GM18873 (cell line): ENCODE measurements around the gene GNG12.

Experiments
- ATAC-seq: cut with Tn5 transposase; IDR thresholded peaks from one replicate; pipeline ENCODE4 v1.9.1; 2021; ENCODE audit warnings: mild to moderate bottlenecking, moderate library complexity, moderate number of reproducible peaks; ENCODE audit not compliant: unreplicated experiment, low FRiP score

GNG12 gene

DNA sequence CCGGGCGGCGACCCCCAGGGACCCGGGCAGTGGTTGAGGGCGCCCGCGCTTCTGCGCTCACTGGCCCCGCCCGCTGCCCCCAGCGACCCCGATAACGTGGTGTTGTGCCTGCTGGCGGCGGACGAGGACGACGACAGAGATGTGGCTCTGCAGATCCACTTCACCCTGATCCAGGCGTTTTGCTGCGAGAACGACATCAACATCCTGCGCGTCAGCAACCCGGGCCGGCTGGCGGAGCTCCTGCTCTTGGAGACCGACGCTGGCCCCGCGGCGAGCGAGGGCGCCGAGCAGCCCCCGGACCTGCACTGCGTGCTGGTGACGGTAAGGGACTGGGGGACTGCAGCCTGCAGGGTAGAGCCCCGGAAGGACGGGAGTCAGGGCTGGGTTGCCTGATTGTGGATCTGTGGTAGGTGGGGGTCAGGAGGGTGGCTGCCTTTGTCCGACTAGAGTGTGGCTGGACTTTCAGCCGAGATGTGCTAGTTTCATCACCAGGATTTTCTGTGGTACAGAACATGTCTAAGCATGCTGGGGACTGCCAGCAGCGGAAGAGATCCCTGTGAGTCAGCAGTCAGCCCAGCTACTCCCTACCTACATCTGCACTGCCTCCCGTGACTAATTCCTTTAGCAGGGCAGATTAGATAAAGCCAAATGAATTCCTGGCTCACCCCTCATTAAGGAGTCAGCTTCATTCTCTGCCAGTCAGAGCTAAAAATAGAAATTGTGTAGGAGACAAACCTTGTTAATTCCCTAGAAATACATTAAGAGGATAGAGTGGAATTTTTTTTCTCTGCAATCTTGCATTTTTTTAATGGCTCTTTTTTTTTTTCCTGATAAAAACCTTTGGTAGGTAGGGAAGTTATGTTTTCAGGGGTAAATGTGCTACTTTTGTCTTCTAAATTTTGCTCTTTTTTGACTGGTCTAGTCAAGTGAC is 146.7 kb downstream of the GNG12 start:
- peak; percentile 15 for ATAC-seq

DNA sequence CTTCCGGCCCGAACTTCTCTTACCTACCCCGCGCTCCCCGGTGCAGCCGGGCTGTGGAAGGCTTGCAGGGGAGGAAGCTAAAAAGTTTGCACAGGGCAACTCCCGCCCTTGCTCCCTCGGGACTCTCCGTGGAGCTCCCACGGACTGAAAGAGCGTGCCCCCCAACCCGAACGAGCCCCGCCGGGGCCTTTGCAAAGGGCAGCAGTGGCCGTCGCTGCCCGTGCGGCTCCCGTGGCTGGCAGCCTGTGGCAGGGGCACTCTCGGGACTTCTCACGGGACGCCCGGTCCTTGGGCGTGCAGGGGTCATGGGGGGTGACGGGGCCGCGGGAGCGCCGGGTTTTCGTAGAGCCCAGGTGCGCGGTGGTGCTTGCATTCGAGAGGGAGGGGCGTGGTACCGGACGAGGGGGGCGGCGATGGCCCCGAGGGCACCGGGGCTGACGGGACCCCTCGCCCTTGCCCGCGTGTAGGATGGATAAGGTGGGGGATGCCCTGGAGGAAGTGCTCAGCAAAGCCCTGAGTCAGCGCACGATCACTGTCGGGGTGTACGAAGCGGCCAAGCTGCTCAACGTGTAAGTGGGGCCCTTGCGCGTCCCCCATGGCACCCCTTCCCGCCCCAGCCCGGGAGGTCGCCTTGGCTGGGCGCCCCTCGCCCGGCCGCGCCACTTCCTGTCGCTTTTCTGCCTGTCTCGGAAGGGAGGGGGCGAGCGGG is 147.6 kb downstream of the GNG12 start:
- ATAC-seq: peak; percentile 1

DNA sequence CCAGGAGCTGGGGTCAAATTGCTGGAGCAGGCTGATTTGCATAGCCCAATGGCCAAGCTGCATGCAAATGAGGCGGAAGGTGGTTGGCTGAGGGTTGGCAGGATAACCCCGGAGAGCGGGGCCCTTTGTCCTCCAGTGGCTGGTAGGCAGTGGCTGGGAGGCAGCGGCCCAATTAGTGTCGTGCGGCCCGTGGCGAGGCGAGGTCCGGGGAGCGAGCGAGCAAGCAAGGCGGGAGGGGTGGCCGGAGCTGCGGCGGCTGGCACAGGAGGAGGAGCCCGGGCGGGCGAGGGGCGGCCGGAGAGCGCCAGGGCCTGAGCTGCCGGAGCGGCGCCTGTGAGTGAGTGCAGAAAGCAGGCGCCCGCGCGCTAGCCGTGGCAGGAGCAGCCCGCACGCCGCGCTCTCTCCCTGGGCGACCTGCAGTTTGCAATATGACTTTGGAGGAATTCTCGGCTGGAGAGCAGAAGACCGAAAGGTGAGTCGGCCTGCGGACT is 148.2 kb downstream of the GNG12 start, which contains the start of gene GADD45A:
Gene GADD45A, plus strand, starts transcription at position 135 of the 491 bp plus-strand sequence. Its CDS starts 294 bp downstream, at position 429.
- ATAC-seq: peak; percentile 90

DNA sequence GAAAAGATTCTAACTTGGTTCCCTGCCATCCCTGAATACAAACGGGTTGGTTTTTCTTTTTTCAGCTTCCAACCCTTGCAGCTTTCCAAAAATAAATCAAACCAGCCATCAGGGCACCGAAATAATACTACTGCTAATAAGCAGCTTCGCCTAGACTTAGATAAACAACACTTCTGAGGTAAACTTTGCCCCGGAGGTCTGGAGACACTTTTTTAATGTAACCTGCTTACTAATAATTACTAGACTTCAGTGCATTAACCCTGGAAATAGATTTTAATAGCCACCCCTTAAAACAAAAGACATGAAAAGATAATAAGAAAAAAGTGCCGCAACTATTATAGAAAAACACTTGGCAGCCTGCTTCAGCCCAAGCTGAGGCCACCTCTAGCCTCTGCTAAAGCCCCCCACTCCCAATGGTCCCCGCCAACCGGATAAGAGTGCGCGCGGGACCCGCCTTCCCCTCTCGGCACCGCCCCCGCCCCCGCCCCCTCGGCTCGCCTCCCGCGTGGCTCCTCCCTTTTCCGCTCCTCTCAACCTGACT is 148.7 kb downstream of the GNG12 start:
- no peak for ATAC-seq

DNA sequence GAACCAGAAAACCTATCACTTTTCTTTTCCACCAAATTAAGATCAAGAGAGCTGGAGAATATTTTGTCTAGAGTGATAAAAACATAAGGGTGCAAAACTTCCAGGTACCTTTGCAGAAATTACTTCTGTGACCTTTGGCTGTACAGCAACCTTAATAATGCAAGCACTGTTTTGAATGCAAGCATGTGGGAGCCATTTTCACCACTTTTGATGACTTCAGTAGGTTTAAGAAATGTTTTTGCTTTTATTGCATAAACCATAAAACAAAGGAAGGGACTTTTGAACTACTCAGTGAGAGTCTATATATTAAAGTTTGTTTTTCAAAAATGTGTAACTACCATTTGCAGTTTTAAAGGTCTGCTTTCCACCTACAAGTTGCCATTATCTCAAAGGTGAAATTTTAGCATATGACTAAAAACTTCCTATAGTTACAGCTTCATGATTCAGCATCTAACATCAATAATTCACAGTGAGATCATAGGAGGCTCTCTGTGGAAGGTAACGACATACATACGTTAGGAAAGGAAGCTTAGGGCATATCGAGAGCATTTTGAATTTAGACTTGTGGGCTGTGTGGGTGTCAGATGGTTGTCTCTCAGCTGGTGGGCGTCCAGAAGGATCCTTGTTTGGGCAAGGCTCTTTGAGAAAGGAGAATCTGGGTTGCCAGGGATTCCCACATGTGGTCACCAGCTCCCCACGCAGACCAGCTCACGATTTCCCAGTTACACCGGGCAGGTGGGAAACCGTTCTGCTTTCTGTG is 149.3 kb downstream of the GNG12 start:
- ATAC-seq: no peak

DNA sequence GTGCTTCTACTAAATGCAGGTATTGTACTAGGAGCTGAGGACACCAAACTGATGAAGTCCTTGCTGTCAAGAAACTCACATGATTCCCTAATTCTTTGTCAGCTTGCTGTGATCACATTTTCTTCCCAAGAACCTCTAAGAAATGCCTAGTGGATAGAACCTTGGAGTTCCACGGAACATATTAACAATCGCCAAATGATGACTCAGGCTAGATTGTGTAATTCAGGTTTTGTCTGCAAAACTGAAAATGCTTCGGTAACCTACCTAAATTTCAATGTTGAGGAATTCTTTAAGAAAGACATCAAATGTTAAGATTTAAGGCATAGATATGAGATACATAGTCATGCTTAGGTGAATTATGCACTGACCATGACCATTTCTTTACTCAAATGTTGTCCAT is 150.0 kb downstream of the GNG12 start:
- no peak for ATAC-seq

DNA sequence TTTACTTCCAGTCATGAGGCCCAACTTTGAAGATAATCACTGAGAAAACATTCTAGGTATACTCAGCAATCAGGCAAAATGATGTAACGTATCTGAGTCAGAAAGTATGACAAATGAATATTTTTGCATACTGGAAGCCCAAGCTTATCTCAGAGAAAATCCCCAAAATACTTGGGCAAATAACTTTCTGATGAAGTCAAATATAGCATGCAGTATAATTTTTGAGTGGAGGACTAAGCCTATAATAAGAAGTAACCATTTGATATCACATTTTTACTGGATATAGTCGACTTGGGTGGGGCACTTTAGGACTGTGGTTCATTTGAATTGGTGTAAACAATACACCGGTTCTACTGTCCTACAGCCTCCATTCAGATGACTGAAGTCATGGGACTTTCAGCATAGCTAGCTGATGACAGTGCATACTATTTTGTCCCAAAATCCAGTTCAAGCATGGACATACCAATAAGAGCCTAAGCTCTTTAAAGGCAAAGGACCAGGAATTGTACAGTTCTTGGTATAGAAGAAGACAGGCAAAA is 150.5 kb downstream of the GNG12 start:
- no peak for ATAC-seq

DNA sequence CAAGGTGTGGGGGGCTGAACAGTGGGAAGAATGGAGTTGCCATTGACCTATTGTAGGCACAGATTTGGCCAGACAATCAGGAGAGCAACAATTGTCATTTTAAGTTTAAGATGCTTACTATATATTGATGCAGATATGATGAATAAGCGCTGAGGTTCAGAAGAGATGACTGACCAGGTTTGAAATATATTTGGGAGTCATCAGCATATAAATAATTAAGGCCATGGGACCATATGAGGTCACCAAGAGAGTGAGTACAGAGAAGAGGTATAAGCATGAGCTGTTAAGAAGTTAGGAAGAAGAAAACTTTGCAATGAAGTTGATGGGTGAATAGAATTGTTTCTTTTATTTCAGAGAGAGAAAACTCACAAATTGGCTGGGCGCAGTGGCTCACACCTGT is 152.8 kb downstream of the GNG12 start:
- ATAC-seq: no peak

DNA sequence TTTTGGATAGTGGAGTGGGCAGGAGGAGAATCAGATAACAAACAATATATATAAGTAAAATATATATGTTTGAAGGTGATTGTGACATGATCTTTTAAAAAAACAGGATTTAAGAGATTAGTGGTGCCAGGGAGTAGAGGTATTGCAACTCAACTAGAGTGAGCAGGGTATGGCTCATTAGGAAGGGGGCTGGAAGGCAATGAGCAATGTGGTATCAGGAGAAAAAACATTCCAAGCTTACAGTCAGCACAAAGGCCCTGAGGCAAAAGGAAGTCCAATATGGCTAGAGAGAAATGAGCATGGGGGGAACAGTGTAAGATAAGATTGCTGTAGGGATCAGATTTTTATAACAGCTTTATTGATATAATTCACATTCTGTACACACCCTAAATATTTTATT is 153.6 kb downstream of the GNG12 start:
- no peak for ATAC-seq

DNA sequence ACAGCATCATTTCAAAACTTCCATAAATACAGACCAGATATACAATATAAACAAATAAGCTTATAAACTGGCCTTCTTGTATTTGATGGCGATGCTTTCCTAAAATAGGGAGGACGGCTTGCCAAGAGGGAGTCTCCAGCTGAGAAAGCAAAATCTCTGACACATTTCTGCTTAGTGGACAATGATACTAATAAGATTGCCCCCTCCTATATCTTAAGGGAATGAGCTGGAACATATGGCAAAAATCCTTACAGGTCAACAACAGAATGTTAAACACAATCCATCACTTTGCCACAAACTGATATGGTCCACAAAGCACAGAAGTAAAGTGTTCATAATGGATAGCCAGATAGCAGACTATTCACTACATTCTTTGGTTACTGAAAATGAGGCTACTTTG is 155.3 kb downstream of the GNG12 start:
- ATAC-seq: no peak

DNA sequence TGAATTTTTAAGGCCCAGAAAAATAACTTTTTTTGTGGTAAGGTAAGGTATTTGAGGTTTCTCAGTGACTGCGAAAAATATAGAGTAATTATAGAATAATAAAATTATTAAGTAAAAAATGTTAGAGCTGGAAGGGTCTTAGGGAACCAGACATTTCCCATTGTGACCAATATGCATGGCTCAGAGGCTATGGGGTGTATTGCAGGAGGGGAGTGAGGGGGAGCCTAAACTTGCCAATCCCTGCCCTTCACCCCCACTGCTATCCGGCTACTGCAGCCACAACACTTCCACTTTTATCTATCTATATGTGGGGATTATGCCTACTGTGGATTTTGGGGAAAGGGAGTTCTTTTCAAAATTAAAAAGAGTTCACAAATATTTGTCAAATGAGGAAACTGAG is 155.9 kb downstream of the GNG12 start:
- no peak for ATAC-seq

DNA sequence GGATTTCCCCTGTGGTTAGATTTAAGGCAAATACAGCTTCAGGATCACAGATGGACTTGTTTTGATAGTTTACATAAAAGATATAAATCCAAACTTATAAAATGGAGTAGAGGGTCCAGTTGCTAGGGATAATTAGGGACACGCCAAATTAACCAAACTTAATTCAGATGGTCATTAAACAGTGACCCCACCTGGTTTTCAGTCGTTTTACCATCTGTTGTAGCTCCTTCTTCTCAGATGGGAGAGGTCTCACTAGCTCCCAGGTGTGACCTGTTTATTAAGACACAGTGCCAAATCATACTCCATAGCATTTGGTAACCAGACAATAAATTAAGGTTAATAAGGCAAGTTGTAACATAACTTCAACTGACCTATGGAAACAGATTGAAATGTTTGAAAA is 156.3 kb downstream of the GNG12 start:
- no peak for ATAC-seq

DNA sequence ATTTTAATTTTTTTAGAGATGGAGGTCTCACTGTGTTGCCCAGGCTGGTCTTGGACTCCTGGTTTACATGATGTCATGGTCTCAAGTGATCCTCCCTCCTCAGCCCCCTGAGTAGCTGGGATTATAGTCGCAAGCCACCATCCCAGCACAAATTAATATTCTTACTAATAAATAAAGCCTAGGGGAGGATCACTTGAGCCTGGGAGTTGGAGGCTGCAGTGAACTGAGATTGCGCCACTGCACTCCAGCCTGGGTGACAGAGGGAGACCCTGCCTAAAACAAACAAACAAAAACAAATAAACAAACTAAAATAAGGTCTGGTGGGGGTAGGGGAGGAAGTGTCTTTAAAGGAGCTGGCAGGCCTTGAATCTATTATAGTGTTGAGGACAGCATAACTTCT is 157.0 kb downstream of the GNG12 start:
- no peak for ATAC-seq

DNA sequence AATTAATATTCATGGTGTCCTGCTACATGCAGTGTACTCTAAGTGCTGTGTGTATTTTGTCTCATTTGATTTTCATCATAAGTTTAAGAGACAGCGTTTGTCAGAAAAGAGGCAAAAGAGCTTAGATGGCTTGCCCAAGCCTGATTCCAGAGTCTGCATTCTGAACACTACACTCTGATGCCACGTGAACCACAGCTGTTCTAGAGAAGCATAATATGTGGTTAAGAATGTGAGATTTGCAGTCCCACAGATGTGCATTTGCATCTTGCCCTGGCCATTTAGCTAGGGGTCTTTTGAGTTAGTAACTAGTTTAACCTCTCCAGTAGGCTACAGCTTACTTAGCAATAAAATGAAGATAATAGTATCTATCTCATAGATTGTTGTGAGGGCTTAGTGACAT is 157.5 kb downstream of the GNG12 start:
- peak; percentile 86 for ATAC-seq

DNA sequence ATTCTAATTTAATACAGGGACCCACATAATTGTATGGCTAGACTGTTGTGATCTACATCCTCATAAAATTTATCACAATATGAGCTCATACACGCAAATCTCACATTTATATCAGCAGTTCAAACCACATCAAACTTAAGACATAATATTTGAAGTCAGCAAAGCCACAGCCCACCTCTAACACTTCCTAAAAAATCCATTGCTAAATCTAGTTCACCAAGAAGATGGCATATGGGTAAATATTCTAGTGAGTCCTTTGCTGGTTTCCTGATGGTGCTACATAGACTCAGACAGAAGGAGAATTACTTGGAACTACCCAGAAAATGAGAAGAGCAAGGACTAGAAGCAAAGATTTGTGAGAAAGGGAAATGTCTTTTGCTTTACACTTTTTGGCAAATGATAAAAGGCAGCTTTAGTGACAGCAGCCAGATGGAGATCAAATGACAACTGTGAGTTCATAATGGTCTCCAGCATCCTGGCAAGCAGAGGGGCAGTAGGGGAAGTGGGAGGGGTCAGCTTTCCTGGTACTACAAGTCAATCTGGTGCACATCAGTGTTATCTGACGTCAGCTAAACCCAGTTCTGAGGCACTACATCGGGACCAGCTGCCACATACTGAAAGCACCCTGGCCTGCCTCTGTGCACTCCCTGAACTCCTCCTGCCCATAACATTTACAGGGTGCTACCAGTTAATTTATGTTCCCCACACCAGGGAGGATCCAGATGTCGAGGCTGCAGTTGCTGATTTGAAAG is 158.8 kb downstream of the GNG12 start:
- no peak for ATAC-seq

DNA sequence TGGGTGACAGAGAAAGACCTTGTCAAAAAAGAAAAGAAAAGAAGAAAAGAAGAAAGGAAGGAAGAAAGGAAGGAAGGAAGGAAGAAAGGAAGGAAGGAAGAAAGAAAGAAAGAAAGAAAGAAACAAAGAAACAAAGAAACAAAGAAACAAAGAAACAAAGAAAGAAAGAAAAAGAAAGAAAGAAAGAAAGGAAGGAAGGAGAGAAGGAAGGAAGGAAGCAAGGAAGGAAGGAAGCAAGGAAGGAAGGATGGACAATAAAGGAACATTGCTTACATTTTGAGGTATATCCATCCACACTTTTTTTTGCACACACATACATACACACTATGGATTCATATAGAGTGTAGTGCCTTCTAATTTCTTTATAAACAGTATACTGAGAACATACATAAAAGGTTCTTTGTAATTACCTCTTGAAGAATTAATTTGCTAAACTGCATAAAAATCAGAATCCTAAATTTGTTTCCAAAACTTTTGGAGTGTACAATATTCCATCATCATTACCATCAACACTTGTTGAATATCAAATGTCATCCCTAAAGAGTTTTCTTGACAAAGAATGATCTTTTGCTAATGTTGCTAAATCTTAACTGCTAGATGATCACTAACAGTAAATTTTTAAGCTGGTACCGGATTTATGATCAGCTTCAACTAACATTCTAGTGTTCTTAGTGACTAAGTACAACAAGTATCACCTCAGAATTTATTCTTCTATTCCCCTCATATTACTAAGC is 159.6 kb downstream of the GNG12 start:
- no peak for ATAC-seq

DNA sequence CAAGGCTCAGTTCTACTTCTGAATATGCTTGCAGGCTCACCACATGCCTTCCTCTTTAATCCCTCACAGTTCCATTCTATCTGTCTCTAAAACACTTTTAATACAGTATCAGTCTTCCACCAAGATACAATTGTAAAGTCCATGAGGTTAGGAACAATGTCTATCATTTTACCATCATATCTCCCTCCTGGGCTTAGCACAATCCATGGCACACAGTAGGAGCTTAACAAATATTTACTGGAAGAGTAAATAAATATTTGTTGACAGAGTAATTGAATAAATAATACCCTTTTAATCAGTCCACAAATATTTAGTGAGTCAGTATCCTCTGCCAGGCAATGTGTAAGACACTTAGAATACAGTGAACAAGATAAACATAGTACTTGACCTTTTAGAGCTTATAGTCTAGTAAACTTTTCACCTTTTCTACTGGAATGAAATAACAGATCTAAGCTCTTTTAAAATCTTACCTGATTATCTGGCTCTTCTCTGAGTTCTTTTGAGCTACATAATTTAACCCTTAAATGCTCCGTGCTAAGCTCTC is 160.9 kb downstream of the GNG12 start:
- no peak for ATAC-seq

DNA sequence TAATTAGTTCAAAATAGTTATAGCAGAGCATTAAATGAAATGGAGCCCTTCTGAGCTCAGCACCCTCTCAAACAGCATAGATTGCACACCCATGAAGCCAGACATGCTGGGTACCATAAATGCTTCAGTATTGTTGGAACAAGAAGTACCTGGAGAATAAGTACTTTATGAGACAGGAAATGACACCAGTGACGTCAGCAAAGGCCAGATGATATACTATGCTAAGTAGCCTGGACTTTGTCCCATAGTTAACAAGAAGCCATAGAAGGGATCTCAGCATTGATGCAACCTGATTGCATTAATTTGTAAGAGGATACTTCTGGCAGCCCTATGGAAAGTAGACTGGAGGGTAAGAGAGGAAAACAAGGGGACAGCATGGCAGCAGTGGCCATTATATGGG is 164.6 kb downstream of the GNG12 start:
- ATAC-seq: no peak

DNA sequence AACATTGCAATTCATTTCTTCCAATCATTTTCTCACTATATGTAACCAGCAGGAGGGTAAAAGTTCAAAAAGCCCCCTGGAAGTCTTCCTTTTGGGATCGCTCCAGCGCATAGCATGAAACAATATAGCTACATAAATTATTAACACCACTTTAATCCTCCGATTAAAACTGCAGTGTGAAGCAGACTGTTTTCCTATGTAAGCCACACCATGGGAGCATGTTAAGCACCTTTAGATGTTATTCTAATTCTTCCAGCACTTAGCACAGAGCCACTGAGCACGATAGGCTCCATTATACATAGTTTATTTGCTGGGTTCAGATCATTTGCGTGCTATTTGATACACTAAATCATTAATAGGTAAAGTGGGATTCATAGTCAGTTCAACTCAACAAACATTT is 166.6 kb downstream of the GNG12 start:
- no peak for ATAC-seq
